ENCODE data around the gene FHOD3. TPM values are rescaled to one million over a fixed set of nuclear protein-coding genes. Genes with fewer than 3 reads are reported as not detected.

FHOD3 gene
- total and polyA plus RNA-seq, 2 of the 4 experiments (the other 2 are of a cell fraction) = 14.6 to 16.0 TPM

DNA sequence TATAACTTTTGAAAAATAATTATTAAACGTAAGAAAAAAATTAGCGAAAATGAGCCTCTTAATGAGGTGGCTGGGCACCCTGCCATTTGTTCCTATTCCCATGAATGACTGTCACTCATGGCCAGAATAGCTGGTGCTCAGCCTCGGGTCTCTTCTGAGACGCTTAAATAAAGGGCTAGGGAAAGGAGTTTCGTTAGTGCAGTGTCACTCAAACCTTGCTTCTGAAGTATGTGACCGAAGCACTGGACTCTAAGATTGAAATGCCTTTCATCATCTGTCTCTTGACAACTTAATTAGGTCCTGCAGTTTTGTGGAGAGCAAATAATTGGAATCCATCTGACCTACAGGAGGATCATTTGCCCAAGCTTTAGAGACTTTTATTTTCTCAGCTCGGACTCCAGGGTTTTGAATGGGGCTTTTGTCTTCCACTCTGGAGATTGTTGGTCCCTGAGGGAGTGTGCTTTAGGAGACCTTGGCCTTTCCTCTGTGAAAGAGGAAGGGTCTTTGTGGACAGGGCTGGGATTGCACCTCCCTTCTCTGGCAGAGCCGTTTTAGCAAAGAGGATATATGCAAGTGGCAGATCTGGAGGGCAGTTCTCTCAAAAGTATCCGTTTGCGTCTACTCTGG, 42.3 kb upstream of the FHOD3 start:
- intact Hi-C loops (cut with micrococcal nuclease) (no loop called here), in situ Hi-C loops (cut with MboI; ENCODE audit: low sequenced_read_pairs) (no loop called here), dilution Hi-C loops (cut with HindIII; ENCODE audit: low sequenced_read_pairs, unreplicated experiment) (no loop called here)
- ATAC-seq (ENCODE audit: low read depth) (no peak), DNase-seq (no peak)
- Histone ChIP-seq H3K27ac (ENCODE audit: insufficient read depth, low read length) (no peak overlapping the region), H2BK5ac (ENCODE audit: low read depth, low read length, poor library complexity, severe bottlenecking) (no peak overlapping the region), H3K14ac (replicated peaks; ENCODE audit: low read depth, low read length) (no peak overlapping the region), H3K9ac (ENCODE audit: low read depth, low read length) (no peak overlapping the region), H3K23ac (ENCODE audit: low read depth, low read length) (no peak overlapping the region), H4K5ac (ENCODE audit: low read depth, low read length) (no peak overlapping the region), H3K4me1 (ENCODE audit: control insufficient read depth, insufficient read depth, low read length) (peaks cover 2% of the 10 kb centered on the region; the same call in 1 of the 2 replicates), H3K27me3 (ENCODE audit: control insufficient read depth, insufficient read depth, low read length) (no peaks in the 10 kb centered on the region), H3K9me1 (ENCODE audit: insufficient read depth, low read length) (no peaks in the 10 kb centered on the region), H4K20me1 (ENCODE audit: insufficient read depth, low read length) (no peaks in the 10 kb centered on the region), H2BK15ac (ENCODE audit: low read depth, low read length) (no peak overlapping the region), H2AFZ (replicated peaks; ENCODE audit: low read length, poor library complexity) (no peak overlapping the region), H3K4ac (ENCODE audit: low read depth, low read length) (no peak overlapping the region), H2AK9ac (replicated peaks; ENCODE audit: low read depth, low read length, poor library complexity) (no peak overlapping the region), H2AK5ac (ENCODE audit: low read depth, low read length) (no peak overlapping the region), H3K4me3 (ENCODE audit: insufficient read depth, low read depth, low read length) (no peak overlapping the region), H3K9me3 (ENCODE audit: control insufficient read depth, insufficient read depth, low read length) (no peaks in the 10 kb centered on the region), H2BK120ac (ENCODE audit: low read depth, low read length) (no peak overlapping the region), H3K4me2 (ENCODE audit: low read depth, low read length) (no peak overlapping the region), H4K91ac (ENCODE audit: insufficient read depth, low read depth, low read length) (no peak overlapping the region; the same call in 1 of the 2 replicates), H4K8ac (ENCODE audit: low read depth in 2 of 2, low read length in 2 of 2) (no peak overlapping the region), H3K56ac (ENCODE audit: extremely low read depth, insufficient read depth, low read length) (no peak overlapping the region), H3K79me1 (ENCODE audit: low read depth in 1 of 2, low read length in 2 of 2) (no peaks in the 10 kb centered on the region), H2BK20ac (ENCODE audit: low read depth, low read length) (no peak overlapping the region), H3K18ac (ENCODE audit: low read depth, low read length) (no peak overlapping the region), H3K36me3 (ENCODE audit: control insufficient read depth, insufficient read depth, low read length) (peaks cover 6% of the 10 kb centered on the region; the same call in 1 of the 2 replicates)
- WGBS, 2 experiments (ENCODE audit: extremely low coverage in 2 of 2, insufficient read length in 1 of 2) = 40% methylated on average over 1 of the region's 10 CpGs; no CpG with 5 or more reads in 1 of the 2 experiments
- BruUV-seq (replicated peaks) = no TSS peak
- POLR2A ChIA-PET (ENCODE audit: unreplicated experiment) = no interaction called here
- CTCF ChIA-PET = no interaction called here
- TF ChIP-seq MAZ (IDR thresholded peaks at IDR 0.05; ENCODE audit: borderline replicate concordance, low read depth, low read length) (no peak), RCOR1 (IDR thresholded peaks at IDR 0.05; ENCODE audit: insufficient replicate concordance, low read length) (no peak), POLR2A (IDR thresholded peaks at IDR 0.05; ENCODE audit: low read depth, low read length) (no peak), CHD1 (IDR thresholded peaks at IDR 0.05; ENCODE audit: low read depth, low read length) (no peak), BHLHE40 (IDR thresholded peaks at IDR 0.05; ENCODE audit: low read depth, low read length) (no peak), MXI1 (IDR thresholded peaks at IDR 0.05; ENCODE audit: borderline replicate concordance, low read depth, low read length) (no peak), SMC3 (IDR thresholded peaks at IDR 0.05; ENCODE audit: low read depth, low read length) (no peak)
- TF ChIP-seq, protein P1, sequence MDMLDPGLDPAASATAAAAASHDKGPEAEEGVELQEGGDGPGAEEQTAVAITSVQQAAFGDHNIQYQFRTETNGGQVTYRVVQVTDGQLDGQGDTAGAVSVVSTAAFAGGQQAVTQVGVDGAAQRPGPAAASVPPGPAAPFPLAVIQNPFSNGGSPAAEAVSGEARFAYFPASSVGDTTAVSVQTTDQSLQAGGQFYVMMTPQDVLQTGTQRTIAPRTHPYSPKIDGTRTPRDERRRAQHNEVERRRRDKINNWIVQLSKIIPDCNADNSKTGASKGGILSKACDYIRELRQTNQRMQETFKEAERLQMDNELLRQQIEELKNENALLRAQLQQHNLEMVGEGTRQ (IDR thresholded peaks at IDR 0.05; ENCODE audit: low read depth, low read length) = no peak
- TF ChIP-seq, protein P2, sequence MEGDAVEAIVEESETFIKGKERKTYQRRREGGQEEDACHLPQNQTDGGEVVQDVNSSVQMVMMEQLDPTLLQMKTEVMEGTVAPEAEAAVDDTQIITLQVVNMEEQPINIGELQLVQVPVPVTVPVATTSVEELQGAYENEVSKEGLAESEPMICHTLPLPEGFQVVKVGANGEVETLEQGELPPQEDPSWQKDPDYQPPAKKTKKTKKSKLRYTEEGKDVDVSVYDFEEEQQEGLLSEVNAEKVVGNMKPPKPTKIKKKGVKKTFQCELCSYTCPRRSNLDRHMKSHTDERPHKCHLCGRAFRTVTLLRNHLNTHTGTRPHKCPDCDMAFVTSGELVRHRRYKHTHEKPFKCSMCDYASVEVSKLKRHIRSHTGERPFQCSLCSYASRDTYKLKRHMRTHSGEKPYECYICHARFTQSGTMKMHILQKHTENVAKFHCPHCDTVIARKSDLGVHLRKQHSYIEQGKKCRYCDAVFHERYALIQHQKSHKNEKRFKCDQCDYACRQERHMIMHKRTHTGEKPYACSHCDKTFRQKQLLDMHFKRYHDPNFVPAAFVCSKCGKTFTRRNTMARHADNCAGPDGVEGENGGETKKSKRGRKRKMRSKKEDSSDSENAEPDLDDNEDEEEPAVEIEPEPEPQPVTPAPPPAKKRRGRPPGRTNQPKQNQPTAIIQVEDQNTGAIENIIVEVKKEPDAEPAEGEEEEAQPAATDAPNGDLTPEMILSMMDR (conservative IDR thresholded peaks at IDR 0.05; ENCODE audit: low read depth, low read length) = no peak
- TF ChIP-seq, protein P3, sequence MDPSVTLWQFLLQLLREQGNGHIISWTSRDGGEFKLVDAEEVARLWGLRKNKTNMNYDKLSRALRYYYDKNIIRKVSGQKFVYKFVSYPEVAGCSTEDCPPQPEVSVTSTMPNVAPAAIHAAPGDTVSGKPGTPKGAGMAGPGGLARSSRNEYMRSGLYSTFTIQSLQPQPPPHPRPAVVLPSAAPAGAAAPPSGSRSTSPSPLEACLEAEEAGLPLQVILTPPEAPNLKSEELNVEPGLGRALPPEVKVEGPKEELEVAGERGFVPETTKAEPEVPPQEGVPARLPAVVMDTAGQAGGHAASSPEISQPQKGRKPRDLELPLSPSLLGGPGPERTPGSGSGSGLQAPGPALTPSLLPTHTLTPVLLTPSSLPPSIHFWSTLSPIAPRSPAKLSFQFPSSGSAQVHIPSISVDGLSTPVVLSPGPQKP (IDR thresholded peaks at IDR 0.05; ENCODE audit: borderline replicate concordance, low read depth, low read length) = no peak

All from IMR-90 (cell line).